Body of pancreas (tissue), 4 donors: Measurements from ENCODE around the gene EMILIN1.

Source experiments
- CTCF ChIP-seq, 7 experiments: fragments of 450-650 bp in 4 of 7; fragments of 200-600 bp in 3 of 7; sonication (generic) in 3 of 7; IDR thresholded peaks; one replicate each; pipeline ENCODE4 v1.5.1; 2016 to 2019; ENCODE audit warnings: antibody characterized with exemption in 7 of 7
- POLR2A ChIP-seq, 3 donors: fragments of 450-650 bp; IDR thresholded peaks; one replicate each; pipeline ENCODE4 v1.6.1; 2016; ENCODE audit warnings: antibody characterized with exemption in 3 of 3, mild to moderate bottlenecking in 2 of 3

GRCh38 chr2:27134781-27135477 is 56.5 kb downstream of the EMILIN1 start:
- TF ChIP-seq CTCF (IDR thresholded peaks at IDR 0.05): no peak
- TF ChIP-seq POLR2A (IDR thresholded peaks at IDR 0.05): no peak
